ENCODE results near the gene ABCA13.

ABCA13 gene

DNA sequence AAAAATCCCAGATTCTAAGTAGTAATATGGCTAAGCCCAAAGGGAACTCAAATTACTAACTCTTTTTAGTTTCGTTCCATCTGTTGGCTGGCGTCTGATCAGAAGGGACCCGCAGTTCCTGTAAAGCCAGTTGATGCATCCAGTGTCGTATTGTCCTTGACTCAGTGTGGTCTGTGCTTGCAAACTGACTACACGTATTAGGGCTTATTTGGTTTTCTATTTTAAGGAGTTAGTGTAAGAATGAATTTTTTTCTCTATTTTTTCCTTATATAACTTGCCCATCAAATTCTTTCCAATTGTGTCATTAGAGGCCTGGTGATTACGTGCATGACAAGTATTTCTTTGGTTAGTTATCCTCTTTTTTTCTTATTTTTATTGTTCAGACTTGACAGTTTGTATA is 9.7 kb downstream of the ABCA13 start:
- no peak overlapping the region for H3K9ac ChIP-seq
- no peaks in the 10 kb centered on the region for H3K79me2 ChIP-seq (ENCODE audit: insufficient read depth, low read depth)
- H3K27me3 ChIP-seq (ENCODE audit: insufficient read depth, low read depth), result no peaks in the 10 kb centered on the region
- peaks cover 50% of the 10 kb centered on the region for H3K4me1 ChIP-seq (ENCODE audit: low read depth, poor library complexity, severe bottlenecking)
- H3K4me3 ChIP-seq (IDR thresholded peaks at IDR 0.05; ENCODE audit: insufficient read depth, low read depth, low read length), result no peak overlapping the region
- no peaks in the 10 kb centered on the region for H4K20me1 ChIP-seq (ENCODE audit: insufficient read depth)
- no peak overlapping the region for H3K27ac ChIP-seq
- TF ChIP-seq, protein P1, sequence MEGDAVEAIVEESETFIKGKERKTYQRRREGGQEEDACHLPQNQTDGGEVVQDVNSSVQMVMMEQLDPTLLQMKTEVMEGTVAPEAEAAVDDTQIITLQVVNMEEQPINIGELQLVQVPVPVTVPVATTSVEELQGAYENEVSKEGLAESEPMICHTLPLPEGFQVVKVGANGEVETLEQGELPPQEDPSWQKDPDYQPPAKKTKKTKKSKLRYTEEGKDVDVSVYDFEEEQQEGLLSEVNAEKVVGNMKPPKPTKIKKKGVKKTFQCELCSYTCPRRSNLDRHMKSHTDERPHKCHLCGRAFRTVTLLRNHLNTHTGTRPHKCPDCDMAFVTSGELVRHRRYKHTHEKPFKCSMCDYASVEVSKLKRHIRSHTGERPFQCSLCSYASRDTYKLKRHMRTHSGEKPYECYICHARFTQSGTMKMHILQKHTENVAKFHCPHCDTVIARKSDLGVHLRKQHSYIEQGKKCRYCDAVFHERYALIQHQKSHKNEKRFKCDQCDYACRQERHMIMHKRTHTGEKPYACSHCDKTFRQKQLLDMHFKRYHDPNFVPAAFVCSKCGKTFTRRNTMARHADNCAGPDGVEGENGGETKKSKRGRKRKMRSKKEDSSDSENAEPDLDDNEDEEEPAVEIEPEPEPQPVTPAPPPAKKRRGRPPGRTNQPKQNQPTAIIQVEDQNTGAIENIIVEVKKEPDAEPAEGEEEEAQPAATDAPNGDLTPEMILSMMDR (conservative IDR thresholded peaks at IDR 0.05; ENCODE audit: low read depth, low read length), result no peak
- H3K4me2 ChIP-seq, result no peak overlapping the region
- H2AFZ ChIP-seq (ENCODE audit: low read depth), result no peak overlapping the region
- H3K36me3 ChIP-seq (ENCODE audit: insufficient read depth), result no peaks in the 10 kb centered on the region

DNA sequence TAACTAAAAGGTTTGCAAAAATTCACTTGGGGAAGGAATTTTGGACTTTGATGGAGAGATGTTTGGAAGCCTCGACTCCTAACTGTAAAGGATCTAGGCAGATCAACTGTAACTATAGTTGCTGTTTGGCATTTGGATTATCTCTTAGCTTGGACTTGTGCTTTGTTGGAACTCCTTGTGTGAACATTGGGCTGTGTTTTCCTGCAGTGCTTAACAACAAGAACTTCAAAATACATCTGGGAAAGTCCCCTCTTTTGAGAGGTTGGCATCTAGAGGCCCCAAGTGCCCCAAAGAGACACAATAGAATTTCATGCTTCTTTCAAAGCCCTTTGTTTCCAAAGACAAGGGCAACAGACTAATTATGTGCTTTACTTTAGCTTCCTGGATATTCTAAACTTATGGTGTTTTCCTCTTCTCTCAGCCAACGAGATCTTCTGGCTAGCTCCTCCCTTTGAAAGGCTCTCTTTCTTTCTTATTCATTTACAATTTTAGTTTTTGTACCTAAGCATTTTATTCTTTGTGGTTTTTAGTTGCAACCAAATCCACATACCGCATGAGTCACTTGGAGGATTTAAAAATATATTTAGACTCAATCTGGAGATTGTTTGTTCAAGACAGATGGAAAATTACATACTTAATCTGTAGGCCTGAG is 11.6 kb downstream of the ABCA13 start:
- Histone ChIP-seq H2AFZ (ENCODE audit: low read depth) (peak overlapping the region; percentile 51), H3K9ac (peak overlapping the region; percentile 43), H3K79me2 (ENCODE audit: insufficient read depth, low read depth) (no peaks in the 10 kb centered on the region), H3K4me2 (peak overlapping the region; percentile 92), H4K20me1 (ENCODE audit: insufficient read depth) (no peaks in the 10 kb centered on the region), H3K4me1 (ENCODE audit: low read depth, poor library complexity, severe bottlenecking) (peaks cover 52% of the 10 kb centered on the region), H3K36me3 (ENCODE audit: insufficient read depth) (no peaks in the 10 kb centered on the region), H3K27ac (peak overlapping the region; percentile 90), H3K4me3 (IDR thresholded peaks at IDR 0.05; ENCODE audit: insufficient read depth, low read depth, low read length) (no peak overlapping the region), H3K27me3 (ENCODE audit: insufficient read depth, low read depth) (no peaks in the 10 kb centered on the region)
- TF ChIP-seq, protein P1 (conservative IDR thresholded peaks at IDR 0.05; ENCODE audit: low read depth, low read length), result no peak

DNA sequence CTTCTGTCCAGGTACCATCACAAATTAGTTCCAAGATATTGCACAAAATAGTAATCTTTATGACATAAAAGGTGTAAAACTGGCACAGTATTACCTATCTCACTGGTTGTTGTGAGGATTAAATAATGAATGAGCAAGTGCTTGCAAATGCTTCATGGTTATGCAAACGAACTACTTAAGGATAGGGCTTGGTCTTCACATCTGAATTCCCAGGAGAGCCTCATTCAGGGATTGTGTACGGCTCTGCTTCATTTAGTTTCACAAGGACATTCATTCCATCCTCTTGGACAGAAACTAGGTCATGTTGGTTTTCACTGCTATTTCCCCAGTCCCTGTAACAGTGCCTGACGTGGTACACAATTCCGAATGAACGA is 12.1 kb downstream of the ABCA13 start:
- H4K20me1 ChIP-seq (ENCODE audit: insufficient read depth), result no peaks in the 10 kb centered on the region
- peak overlapping the region; percentile 51 for H2AFZ ChIP-seq (ENCODE audit: low read depth)
- no peak overlapping the region for H3K4me3 ChIP-seq (IDR thresholded peaks at IDR 0.05; ENCODE audit: insufficient read depth, low read depth, low read length)
- H3K27me3 ChIP-seq (ENCODE audit: insufficient read depth, low read depth), result no peaks in the 10 kb centered on the region
- H3K9ac ChIP-seq, result peak overlapping the region; percentile 43
- no peaks in the 10 kb centered on the region for H3K36me3 ChIP-seq (ENCODE audit: insufficient read depth)
- H3K27ac ChIP-seq, result peak overlapping the region; percentile 90
- no peaks in the 10 kb centered on the region for H3K79me2 ChIP-seq (ENCODE audit: insufficient read depth, low read depth)
- peak overlapping the region; percentile 92 for H3K4me2 ChIP-seq
- peaks cover 52% of the 10 kb centered on the region for H3K4me1 ChIP-seq (ENCODE audit: low read depth, poor library complexity, severe bottlenecking)
- TF ChIP-seq, protein P1 (conservative IDR thresholded peaks at IDR 0.05; ENCODE audit: low read depth, low read length), result no peak

DNA sequence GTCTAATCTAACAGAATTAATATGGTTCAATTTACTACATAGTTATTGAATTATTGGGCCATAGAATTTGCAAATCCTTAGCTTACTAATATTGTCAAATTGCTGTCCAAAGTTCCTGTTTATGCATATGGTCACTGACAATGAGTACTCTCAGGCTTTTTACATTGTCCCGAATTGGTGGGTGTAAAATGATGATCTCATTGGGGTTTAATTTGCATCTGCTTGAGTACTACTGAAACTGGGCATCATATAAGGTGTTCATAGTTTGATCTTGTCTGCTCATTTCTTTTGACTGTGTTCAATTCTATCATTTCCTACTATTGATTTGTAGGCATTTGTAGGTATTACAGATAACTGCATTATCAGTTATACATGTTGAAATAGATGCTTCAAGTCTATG is 12.7 kb downstream of the ABCA13 start:
- H3K4me1 ChIP-seq (ENCODE audit: low read depth, poor library complexity, severe bottlenecking), result peaks cover 52% of the 10 kb centered on the region

More for the DNA sequence above, 12.7 kb downstream of the ABCA13 start:
- no peaks in the 10 kb centered on the region for H4K20me1 ChIP-seq (ENCODE audit: insufficient read depth)
- no peaks in the 10 kb centered on the region for H3K79me2 ChIP-seq (ENCODE audit: insufficient read depth, low read depth)
- peak overlapping the region; percentile 92 for H3K4me2 ChIP-seq
- H3K27me3 ChIP-seq (ENCODE audit: insufficient read depth, low read depth), result no peaks in the 10 kb centered on the region
- H3K36me3 ChIP-seq (ENCODE audit: insufficient read depth), result no peaks in the 10 kb centered on the region
- H2AFZ ChIP-seq (ENCODE audit: low read depth), result peak overlapping the region; percentile 51
- peak overlapping the region; percentile 43; the same call in 1 of the 2 replicates for H3K9ac ChIP-seq
- TF ChIP-seq, protein P1 (conservative IDR thresholded peaks at IDR 0.05; ENCODE audit: low read depth, low read length), result no peak
- H3K4me3 ChIP-seq (IDR thresholded peaks at IDR 0.05; ENCODE audit: insufficient read depth, low read depth, low read length), result no peak overlapping the region
- peak overlapping the region; percentile 90 for H3K27ac ChIP-seq
